ENCODE measurements around the gene FKBP1A.
"Not testable (repeated sequence)": the region's sequence is repeated elsewhere in the genome, so short reads cannot be mapped to it uniquely, and the experiment has no call there.

Gene FKBP1A

DNA sequence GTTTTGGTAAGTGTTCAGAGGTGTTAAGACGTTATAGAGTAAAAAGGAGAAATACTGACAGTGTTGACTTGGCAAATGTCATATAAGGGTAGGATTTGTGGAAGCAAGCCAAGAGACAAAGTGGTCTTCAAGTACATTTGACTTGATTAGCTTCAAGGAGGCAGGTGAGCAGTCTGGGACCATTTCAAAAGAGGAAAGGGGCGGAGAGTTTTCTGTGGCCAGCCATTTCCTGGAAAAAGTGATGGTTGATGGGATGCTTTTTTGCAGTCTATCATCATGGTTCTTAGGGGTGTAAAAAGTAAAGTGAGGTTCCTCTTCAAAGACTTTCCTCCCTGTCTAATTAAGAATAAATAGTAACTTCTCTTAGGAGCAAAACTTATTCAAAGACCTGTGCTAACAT lies 28.7 kb downstream of the FKBP1A start:
- no peak for DNase-seq (ENCODE audit: low read depth in 2 of 2)

DNA sequence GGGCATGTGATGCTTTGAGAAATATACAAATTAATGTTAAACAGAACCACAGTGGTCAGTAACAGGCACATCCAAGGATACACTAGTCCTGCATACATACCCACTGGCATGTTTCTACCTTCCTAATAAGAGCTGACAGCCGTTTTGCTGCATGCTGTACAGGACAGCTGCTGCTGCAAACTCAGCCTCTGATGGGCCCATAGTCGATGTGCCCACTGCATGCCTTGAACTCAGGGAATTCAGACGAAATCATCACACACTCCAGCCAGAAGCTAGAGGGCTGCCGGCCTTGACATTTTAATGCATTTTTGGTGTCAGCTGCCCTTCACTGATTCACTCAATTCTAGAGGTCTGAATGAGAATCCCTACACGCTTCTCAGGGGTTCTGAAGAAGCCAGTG lies 29.3 kb downstream of the FKBP1A start:
- no peak for DNase-seq (ENCODE audit: low read depth in 2 of 2)

DNA sequence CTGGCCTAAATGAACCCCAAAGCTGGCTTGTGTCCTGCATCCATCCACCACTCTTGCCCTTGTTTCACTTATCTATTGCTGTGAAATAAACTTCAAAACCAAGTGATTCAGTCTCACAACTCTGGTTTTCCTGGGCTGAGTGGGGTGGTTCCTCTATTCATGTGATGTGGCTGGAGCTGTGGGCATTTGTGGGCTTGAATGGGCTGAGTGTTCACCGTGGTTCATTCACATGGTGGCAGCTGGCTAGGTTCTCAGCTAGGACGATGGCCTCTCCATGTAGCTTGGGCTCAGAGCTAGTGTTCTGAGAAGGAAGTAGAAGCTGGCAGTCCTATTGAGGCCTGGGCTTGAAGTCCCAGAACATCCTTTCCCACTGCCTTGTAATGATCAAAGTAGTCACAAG lies 30.4 kb downstream of the FKBP1A start:
- DNase-seq (ENCODE audit: low read depth in 2 of 2): no peak

DNA sequence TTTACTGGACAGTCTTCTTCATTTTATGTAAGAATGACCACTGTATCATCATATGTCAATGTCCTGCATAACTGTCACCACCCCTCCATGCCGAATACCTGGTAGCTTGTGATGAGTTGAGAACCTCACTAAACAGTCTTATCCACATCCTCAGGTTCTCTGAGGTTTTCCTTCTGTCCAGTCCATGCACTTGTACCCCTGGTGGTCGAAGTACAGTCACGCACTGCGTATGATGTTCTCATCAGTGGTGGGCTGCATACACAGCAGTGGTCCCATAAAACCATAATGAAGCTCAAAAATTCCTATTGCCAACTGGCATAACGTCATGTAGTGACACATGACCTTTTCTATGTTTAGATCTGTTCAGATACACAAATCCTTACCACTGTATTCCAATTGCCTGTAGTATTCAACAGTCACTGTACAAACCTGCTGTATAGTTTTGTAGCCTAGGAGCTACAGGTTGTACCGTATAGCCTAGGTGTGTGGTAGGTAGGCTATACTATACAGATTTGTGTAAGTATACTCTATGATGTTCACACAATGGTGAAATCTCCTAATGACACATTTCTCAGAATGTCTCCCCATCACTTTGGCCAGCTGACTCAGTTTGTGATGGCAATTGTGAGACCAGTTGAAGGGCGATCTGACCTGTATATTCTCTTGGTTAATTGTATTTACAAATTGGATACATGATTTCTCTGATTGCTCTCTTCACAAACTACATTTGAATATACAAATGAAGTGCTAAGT lies 32.6 kb downstream of the FKBP1A start:
- DNase-seq (ENCODE audit: low read depth in 2 of 2): no peak

DNA sequence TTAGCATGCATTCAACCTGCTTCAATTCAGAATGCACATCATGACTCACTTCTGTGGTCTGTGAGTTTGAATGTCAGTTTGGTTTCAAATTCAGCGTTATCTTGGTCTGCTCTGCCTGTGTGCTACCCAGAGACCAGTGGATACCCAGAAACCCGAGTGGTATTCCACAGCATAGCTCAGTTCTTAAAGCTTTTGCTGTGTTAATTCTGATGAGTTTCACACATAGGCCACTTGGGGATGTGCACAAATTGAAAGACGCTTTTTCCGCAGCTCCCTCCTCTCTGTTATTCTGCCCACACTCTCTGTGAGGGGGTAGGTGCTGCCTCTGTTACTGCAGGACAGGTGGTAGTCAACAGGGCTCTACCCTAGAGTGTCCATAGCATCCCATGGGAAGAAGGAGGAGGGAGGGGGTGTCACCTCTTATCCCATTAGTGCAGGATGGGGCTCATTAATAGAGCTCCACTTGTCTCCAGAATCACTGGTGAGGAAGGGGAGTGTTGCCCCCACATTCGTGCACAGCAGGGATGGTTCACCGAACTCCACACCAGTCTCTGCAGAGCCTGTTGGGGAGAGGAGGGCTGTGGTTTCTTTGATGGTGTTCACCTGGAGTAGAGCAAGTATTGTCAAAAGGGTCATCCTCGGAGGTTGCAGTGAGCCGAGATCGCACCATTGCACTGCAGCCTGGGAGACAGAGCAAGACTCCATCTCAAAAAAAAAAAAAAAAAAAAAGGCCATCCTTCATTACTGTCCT lies 34.8 kb downstream of the FKBP1A start:
- DNase-seq (ENCODE audit: low read depth in 2 of 2): no peak

DNA sequence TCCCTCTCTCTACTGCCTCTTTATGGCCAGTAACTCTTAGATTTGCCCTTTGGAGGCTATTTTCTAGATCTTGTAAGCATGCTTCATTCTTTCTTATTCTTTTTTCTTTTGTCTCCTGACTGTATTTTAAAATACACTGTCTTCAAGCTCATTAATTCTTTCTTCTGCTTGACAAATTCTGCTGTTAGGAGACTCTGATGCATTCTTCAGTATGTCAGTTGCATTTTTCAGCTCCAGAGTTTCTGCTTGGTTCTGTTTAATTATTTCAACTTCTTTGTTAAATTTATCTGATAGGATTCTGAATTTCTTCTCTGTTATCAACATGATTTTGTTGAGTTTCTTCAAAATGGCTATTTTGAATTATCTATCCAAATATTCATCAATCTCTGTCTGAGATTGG lies 38.9 kb downstream of the FKBP1A start:
- no peak for DNase-seq (ENCODE audit: low read depth in 2 of 2)

DNA sequence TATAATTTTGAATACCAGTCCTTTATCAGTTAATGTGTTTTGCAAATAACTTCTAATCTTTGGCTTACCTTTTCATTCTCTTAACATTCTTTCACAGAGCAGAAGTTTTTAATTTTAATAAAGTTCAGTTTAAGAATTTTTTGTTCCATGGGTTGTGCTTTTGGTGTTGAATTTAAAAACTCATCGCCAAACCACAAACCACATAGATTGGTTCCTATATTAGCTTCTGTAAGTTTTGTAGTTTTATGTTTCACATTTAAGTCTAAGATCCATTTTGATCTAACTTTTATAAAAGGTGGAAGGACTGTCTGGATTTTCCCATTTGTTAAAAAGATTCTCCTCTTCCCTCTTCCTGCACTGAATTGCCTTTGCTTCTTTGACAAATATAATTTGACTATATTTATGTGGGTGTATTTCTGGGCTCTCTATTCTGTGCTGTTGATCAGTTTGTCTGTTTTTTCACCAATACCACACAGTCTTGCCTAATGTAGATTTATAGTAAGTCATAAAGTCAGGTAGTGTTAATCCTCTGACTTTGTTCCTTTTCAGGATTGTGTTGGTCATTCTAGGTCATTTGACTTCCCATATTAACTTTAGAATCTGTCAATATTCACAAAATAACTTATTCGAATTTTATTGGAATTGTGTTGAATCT lies 46.4 kb downstream of the FKBP1A start:
- DNase-seq (ENCODE audit: low read depth in 2 of 2): no peak

DNA sequence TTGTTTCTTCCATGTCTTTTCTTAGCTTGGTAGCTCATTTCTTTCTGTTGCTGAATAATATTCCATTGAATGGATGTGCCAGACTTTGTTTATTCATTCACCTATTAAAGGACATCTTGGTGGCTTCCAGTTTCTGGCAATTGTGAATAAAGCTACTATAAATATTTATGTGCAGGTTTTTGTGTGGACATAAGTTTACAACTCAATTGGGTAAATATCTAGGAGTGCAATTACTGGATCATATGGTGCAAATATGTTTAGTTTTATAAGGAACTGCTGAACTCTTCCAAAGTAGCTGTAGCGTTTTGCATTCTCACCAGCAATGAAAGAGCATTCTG lies 47.1 kb downstream of the FKBP1A start:
- no peak for DNase-seq (ENCODE audit: low read depth in 2 of 2)

DNA sequence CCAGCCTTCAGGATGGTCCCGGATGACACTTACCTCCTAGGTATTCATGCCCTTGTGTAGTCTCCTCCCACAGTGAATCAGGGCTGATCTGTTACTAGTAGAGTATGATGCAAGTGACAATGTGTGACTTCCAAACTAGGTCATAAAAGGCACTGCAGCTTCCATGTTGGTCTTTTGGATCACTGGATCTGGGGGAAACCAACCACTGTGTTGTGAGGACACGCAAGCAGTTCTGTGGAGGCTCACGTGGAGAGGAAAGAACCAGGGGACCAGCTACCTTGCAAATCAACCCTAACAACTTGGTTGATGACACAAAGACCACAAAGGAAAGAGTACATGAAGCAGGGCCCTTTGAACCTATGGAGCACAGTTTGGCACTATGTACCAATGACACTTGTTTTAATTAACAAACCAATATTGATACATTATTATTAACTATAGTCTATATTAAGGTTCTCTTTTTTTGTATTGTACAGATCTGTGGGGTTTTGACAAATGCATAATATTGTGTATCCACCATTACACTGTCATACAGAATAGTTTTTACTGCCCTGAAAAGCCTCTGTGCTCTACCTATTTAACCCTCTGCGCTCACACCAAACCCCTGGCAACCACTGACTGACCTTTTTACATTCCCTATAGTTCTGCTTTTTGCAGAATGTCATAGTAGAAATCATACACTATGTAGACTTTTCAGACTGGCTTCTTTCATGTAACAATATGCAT lies 47.7 kb downstream of the FKBP1A start:
- DNase-seq (ENCODE audit: low read depth in 2 of 2): no peak

DNA sequence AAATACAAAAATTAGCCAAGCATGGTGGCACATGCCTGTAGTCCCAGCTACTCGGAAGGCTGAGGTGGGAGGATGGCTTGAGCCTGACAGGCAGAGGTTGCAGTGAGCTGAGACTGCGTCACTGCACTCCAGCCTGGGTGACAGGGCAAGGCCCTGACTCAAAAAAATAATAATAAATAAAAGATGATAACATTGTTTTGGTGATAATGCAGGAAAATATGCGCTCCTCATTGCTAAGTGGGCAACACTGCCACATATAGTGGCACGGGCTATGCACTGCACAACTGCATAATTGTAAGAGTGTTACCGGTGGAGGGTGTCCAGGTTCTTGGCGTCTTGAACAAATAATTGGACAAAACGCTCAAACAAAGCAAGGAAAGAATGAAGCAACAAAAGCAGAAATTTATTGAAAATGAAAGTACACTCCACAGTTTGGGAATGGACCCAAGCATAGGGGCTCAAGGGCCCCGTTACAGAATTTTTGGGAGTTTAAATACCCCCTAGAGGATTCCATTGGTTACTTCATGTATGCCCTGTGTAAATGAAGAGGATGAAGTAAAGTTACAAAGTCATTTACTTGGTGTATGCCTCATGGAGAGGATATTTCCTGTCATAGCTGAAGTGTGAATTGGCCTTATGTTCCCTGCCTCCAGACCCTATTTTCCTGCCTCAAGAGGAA lies 49.3 kb downstream of the FKBP1A start:
- DNase-seq (ENCODE audit: low read depth in 2 of 2): not testable (repeated sequence)

DNA sequence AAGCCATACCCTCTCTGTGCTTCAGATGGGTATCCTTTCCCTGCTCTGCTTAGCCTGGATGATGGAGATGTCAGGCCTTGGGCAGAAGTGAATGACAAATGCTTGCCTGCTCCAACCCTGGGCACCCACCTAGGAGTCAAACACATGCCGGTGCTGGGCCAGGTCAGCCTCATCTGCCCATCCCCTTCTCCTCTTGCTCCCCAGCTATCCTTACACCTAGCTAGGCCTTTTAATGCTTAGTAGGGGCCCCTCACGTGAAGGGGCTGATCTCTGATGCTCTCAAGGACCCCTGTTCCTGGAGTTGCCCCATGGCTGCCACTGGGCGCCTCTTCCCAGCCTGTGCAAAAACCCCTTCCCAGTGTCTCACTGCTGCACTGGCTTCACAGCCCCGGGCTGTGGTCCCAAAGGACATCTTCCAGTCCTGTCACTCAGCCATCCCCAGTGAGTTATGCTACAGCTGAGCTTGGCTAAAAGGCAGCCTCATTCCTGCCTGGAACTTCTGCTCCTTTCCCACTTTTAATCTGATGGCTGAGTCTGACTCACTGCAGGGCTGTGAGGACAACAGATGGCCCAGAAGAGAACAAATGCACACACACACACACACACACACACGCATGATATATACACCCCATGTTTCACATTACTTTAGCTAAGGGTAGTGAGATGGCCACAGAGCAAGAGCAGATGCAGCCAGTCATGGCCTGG lies 51.1 kb downstream of the FKBP1A start:
- no peak for DNase-seq (ENCODE audit: low read depth in 2 of 2)

DNA sequence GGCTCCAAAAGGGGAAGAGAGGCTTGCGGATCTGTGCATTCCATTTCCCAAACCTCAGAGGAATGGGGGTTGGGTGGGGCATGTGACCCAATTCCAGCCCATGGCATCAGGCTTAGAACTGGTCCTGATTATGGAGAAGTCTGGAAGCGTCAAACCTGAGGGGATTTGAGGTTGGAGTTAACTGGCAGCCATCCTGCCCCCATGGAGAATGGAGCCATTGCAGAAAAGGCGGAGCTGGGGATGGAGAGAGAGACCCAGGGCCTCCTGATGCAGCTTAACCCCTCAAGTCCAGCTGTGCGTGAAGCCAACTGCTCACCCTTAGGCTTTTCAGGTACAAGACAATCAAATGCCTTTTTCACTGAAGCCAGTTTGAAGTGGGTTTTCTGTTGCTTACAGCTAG lies 54.1 kb downstream of the FKBP1A start:
- DNase-seq (ENCODE audit: low read depth in 2 of 2): no peak

DNA sequence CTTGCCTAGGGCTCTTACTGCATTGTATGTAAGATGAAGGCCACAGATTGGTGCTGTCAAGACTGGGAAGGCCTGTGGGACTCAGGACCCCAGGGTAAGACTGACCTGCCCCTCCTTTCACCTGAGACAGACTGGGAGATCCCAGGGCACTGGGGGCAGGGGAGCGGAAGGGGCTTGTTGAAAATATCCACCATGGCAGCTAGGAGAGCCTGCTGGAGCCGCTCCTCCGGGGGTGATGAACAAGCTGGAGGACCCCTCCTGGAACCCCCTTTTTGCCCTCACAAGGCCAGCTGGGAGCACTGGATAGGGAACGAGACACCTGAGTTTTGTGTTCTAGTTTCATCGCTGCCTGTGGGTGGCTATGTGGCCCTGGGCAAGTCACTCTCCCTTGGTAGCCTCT lies 54.8 kb downstream of the FKBP1A start:
- DNase-seq (ENCODE audit: low read depth in 2 of 2): no peak

DNA sequence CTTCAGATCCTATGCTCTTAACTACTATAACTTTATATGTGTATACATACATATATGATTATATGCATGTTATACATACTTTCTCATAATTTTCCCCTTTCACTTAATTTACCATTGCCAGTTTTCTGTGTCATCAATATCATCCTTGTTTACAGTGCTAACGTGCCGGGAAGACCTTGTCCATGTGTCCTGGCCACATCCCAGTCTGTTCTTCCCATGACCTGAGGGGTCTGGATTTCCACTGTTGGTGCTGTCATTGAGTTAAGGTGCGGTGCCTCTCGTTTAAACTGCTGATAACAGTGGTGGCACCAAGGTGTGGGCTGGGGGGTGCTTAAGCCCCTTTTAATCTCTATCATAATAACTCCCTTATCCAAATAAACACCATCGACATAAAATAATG lies 55.4 kb downstream of the FKBP1A start:
- DNase-seq (ENCODE audit: low read depth in 2 of 2): no peak

DNA sequence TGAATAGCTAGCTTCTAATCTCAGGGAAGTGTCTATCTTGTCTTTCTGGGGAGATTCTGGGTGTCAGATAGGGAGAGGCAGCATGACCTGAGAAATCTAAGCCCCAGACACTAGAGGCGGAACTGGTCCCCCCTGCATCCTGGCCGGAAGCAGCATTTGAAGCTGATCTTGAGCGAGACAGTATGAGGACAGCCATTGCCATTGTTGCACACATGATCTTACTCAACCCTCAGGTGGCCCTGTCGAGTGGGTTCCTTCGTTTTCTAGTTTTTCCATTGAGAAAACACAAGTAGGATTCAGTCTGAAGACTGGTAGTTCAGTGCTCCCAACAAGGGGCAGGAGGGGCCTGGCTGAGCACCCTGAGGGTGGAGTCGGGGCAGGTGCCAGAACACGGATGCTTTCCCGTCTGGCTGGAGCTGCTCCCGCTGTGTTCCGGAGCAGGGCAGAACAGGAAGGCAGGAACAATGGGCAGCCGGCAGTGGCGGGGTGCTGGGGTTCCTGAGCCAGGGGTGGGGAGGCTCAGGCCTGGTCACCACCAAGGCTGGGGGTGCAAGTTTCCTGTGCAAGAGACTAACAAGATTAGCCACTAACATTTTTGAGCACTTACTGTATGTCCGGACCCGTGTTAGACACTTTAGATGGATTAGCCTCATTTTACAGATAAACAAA lies 56.0 kb downstream of the FKBP1A start:
- no peak for DNase-seq (ENCODE audit: low read depth in 2 of 2)

DNA sequence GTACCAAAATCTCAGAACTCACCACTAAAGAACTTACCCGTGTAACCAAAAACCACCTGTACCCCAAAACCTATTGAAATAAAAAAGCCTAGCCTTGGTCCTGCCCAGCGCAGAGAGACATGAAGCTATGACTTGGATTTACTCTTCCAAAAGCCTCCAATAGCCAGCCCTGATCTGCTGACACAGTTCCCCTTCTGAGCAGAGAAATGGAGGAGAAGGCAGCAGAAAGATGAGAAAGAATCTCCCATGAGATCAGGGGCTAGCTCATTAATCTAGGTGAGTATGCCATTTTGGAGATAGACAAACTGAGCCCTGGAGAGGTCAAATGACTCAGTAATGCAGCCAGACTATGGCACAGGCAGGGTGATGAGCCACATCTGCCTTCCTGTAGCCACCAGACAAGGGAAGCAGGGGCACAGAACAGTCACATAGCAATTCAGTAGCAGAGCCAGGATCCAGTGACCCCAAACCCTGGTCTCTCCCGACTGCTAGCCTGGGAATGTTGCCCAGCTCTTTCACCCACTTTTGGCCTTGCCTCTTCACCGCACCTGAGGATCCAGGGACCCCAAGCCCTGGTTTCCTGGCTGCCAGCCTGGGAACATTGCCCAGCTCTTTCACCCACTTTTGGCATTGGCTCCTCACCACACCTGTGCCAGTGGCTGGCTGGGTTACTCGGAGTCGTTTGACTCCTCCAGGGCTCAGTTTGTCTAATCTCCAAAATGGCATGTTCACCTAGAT lies 56.7 kb downstream of the FKBP1A start:
- no peak for DNase-seq (ENCODE audit: low read depth in 2 of 2)

DNA sequence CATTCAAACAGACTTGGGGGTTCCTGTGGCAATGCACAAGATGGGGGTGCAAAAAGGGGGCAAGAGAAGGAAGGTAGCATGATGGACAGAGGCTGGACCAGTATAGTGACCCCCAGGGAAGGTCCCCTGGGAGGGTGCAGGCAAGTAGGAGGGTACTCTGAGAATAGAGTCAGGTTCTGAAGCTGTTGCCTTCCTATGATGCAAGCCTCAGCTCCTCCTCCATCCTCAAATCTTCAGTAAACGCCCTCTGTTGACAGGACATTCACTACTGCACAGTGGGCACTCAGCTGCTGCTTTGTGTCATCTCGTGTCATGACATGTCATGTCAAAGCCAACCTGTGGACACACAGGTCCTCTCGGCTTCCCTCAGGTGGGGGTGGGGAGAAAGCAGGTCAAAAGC lies 58.1 kb downstream of the FKBP1A start:
- DNase-seq (ENCODE audit: low read depth in 2 of 2): no peak

DNA sequence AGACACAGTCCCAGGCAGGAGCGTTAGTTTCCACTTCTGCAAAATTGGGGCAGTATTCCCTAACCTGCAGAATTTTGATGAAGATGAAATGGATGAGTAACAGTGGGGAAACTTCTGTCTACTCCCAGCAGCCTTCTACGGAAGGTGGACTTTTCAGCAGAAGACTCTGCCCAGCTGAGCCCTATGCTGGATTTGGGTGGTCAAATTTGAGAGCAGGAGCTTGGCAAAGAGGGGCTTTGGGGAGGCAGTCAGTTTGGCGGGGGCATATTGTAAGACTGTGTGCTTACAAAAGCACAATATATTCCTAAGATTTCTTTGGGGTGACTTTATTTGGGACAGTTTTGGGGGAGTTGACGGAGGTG lies 58.5 kb downstream of the FKBP1A start:
- no peak for DNase-seq (ENCODE audit: low read depth in 2 of 2)

DNA sequence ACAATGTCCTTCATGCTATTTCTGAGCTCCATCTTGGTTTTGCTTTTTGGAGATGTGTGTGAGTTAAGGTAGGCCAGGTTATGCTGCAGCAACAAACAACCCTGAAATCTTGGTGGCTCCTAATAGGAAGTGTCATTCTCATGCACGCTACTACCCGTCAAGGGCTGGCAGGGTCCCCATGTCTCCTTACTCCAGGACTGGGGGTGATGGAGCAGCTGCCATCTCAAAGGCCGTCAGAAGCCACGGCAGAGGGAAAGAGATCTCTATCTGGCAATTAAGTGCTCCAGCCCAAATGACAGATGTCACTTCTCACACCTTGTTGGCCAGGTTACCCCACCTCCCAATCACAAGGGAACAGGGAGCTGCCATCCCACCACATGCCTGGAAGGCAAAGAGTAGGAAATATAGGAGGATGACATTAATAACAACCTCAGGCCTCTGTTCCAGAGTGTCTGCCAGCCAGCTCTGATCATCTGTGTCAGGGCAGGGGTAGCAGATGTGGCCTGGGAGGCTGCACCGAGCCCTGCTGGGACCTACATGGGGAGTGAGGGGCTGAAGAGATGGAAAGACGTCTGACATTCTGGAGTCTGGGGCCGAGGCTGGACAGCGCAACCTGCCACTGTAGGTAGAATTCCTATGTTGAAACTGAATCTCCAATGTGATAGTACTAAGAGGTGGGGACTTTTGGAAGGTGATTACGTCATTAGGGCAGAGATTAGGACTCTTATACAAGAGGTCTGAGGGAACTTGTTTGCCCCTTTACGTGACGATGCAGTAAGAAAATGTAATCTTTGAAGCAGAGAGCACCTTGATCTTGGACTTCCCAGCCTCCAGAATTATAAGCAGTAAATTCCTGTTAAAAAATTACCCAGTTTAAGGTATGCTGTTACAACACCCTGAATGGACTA lies 59.1 kb downstream of the FKBP1A start:
- no peak for DNase-seq (ENCODE audit: low read depth in 2 of 2)

All from stimulated activated CD8-positive, alpha-beta memory T cell treated with anti-CD3 and anti-CD28 coated beads, Interleukin-2, amount 100 ng/mL, for 1 hour (primary cell).